Skeletal muscle tissue (tissue), 4 donors: ENCODE results near the gene FAM53B. TPM values are rescaled to one million over a fixed set of nuclear protein-coding genes. Genes with fewer than 3 reads are reported as not detected.
A peak's percentile ranks its signal among the peaks of the same experiment; 100 is the strongest.
"Not testable (repeated sequence)": the region's sequence is repeated elsewhere in the genome, so short reads cannot be mapped to it uniquely, and the experiment has no call there.

Source experiments
- H3K27ac ChIP-seq: one replicate; pipeline ENCODE4 v1.7.0; 2013; ENCODE audit warnings: mild to moderate bottlenecking, low read depth, low read length, inconsistent platforms
- H3K27me3 ChIP-seq, 3 donors: one replicate each; pipeline ENCODE4 v1.7.0; 2013; ENCODE audit warnings: low read length in 3 of 3; ENCODE audit not compliant: control insufficient read depth in 3 of 3, insufficient read depth in 3 of 3
- H3K36me3 ChIP-seq, 3 donors: one replicate each; pipeline ENCODE4 v1.7.0; 2013; ENCODE audit warnings: low read length in 3 of 3; ENCODE audit not compliant: control insufficient read depth in 3 of 3, insufficient read depth in 3 of 3
- H3K4me1 ChIP-seq, 3 donors: one replicate each; pipeline ENCODE4 v1.7.0; 2013; ENCODE audit warnings: low read length in 3 of 3, mild to moderate bottlenecking in 3 of 3; ENCODE audit not compliant: control insufficient read depth in 3 of 3, insufficient read depth in 3 of 3
- H3K4me3 ChIP-seq, 3 donors: one replicate each; pipeline ENCODE4 v1.7.0; 2013; ENCODE audit warnings: low read length in 3 of 3
- H3K9ac ChIP-seq, 3 donors: one replicate each; pipeline ENCODE4 v1.7.0; 2013; ENCODE audit warnings: low read length in 3 of 3, mild to moderate bottlenecking in 3 of 3, moderate library complexity in 2 of 3, low read depth in 1 of 3
- H3K9me3 ChIP-seq, 3 donors: one replicate each; pipeline ENCODE4 v1.7.0; 2013; ENCODE audit warnings: low read length in 3 of 3; ENCODE audit not compliant: control insufficient read depth in 3 of 3
- total RNA-seq: library from RNA; depleted of rRNA; stranded (reverse); fragments of >200 nt; gene quantifications from one replicate; pipeline ENCODE4 v1.2.3, GENCODE V29; 2014
- donor health status: Osteomylitis.

The FAM53B gene
- total RNA-seq, 1 donor from 2014 or later: 32.4 TPM

- H3K4me1 ChIP-seq: peaks cover 3 to 5% (median 4%) of the 10 kb centered on the region in 3 donors
- H3K9ac ChIP-seq: no peak overlapping the region
- H3K27me3 ChIP-seq: no peaks in the 10 kb centered on the region
- H3K9me3 ChIP-seq: no peaks in the 10 kb centered on the region
- H3K36me3 ChIP-seq: peaks cover 1 to 11% (median 3%) of the 10 kb centered on the region in 3 donors
- no peak overlapping the region for H3K27ac ChIP-seq
- H3K4me3 ChIP-seq: no peak overlapping the region
These were observed 11.4 kb upstream of the FAM53B start for GRCh38 chr10:124755581-124755980.

DNA sequence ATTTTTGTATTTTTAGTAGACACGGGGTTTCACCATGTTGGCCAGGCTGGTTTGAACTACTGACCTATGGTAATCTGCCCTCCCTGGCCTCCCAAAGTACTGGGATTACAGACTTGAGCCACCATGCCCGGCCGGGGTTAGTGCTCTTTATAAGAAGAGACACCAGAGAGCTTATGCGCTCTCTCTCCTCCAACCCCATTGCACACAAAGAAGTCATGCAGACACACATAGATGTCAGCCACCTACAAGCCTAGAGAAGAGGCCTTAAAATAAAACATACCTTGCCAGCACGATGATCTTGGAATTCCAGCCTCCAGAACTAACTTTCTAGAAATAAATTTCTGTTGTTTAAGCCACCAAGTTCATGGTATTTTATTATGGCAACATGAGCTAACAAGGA lies 10.0 kb upstream of the FAM53B start:
- H3K9ac ChIP-seq: no peak overlapping the region
- H3K27ac ChIP-seq: no peak overlapping the region
- H3K27me3 ChIP-seq: no peaks in the 10 kb centered on the region
- H3K4me3 ChIP-seq: no peak overlapping the region
- no peaks in the 10 kb centered on the region for H3K9me3 ChIP-seq
- H3K36me3 ChIP-seq: peaks cover 0 to 3% (median 0%) of the 10 kb centered on the region in 3 donors
- peaks cover 3 to 5% (median 4%) of the 10 kb centered on the region in 3 donors for H3K4me1 ChIP-seq

DNA sequence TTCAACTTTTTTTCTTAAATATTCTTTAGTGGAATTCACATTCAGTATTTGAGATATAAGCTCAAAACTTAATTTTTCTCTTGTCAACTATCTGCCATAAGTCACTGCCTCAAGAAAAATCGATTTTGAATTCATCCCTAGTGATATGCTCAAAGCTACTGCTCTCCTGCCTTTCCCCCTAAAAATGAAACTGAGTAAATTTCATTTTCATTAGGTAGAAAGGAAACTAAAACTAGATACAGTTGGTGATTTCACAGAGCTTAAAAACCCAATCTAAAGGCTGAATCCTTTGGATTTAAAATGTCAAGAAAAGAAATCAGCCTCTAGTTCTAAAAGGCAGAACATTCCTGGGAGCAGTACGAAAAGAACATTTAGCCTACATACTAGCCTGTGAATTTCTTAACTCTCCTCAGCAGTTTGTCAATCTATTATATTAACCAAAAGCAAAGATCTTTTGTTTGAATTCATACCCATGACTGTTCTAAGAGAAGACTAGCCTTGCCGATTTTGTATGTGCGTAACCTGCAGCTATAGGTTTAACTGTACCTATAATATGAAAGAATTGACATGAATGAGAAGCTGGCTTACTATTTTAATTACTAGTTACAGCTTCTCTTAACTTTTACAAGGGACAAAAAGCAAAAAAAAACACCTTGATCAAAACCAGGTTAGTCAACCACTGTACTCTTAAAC lies 4.9 kb upstream of the FAM53B start:
- Histone ChIP-seq H3K27ac (no peak overlapping the region), H3K36me3 (peaks cover 0 to 3% (median 3%) of the 10 kb centered on the region in 3 donors), H3K27me3 (no peaks in the 10 kb centered on the region), H3K4me3 (no peak overlapping the region), H3K9ac (no peak overlapping the region), H3K9me3 (no peaks in the 10 kb centered on the region), H3K4me1 (peaks cover 7 to 10% (median 8%) of the 10 kb centered on the region in 3 donors)

GRCh38 chr10:124748166-124748565 lies 4.0 kb upstream of the FAM53B start:
- Histone ChIP-seq H3K4me3 (no peak overlapping the region), H3K27me3 (no peaks in the 10 kb centered on the region), H3K36me3 (peaks cover 0 to 3% (median 3%) of the 10 kb centered on the region in 3 donors), H3K9me3 (no peaks in the 10 kb centered on the region), H3K4me1 (peaks cover 7 to 10% (median 8%) of the 10 kb centered on the region in 3 donors), H3K9ac (peak overlapping the region in 1 of 3 donors; percentile 22), H3K27ac (no peak overlapping the region)

GRCh38 chr10:124747745-124748144 lies 3.6 kb upstream of the FAM53B start:
- Histone ChIP-seq H3K9ac (peak overlapping the region in 1 of 3 donors; percentile 22), H3K4me1 (peaks cover 7 to 11% (median 8%) of the 10 kb centered on the region in 3 donors), H3K36me3 (peaks cover 0 to 3% (median 3%) of the 10 kb centered on the region in 3 donors), H3K27me3 (no peaks in the 10 kb centered on the region), H3K4me3 (no peak overlapping the region), H3K9me3 (no peaks in the 10 kb centered on the region), H3K27ac (no peak overlapping the region)

GRCh38 chr10:124746992-124747391 lies 2.8 kb upstream of the FAM53B start:
- Histone ChIP-seq H3K9ac (no peak overlapping the region), H3K9me3 (no peaks in the 10 kb centered on the region)

GRCh38 chr10:124746447-124746846 lies 2.3 kb upstream of the FAM53B start:
- H3K27me3 ChIP-seq, H3K36me3 ChIP-seq, H3K9me3 ChIP-seq, H3K9ac ChIP-seq, H3K4me3 ChIP-seq, H3K27ac ChIP-seq: not testable (repeated sequence)
- H3K4me1 ChIP-seq: peaks cover 19 to 24% (median 20%) of the 10 kb centered on the region in 3 donors

More at GRCh38 chr10:124746992-124747391, 2.8 kb upstream of the FAM53B start:
- Histone ChIP-seq H3K4me3 (no peak overlapping the region), H3K4me1 (peaks cover 14 to 19% (median 15%) of the 10 kb centered on the region in 3 donors), H3K36me3 (peaks cover 0 to 3% (median 3%) of the 10 kb centered on the region in 3 donors), H3K27me3 (no peaks in the 10 kb centered on the region), H3K27ac (no peak overlapping the region)

GRCh38 chr10:124745673-124746072 lies 1.5 kb upstream of the FAM53B start:
- Histone ChIP-seq H3K36me3 (peaks cover 0 to 3% (median 3%) of the 10 kb centered on the region in 3 donors), H3K4me3 (no peak overlapping the region), H3K27me3 (no peaks in the 10 kb centered on the region), H3K27ac (peak overlapping the region; percentile 28), H3K9ac (no peak overlapping the region), H3K9me3 (no peaks in the 10 kb centered on the region), H3K4me1 (peaks cover 26 to 31% (median 28%) of the 10 kb centered on the region in 3 donors)

DNA sequence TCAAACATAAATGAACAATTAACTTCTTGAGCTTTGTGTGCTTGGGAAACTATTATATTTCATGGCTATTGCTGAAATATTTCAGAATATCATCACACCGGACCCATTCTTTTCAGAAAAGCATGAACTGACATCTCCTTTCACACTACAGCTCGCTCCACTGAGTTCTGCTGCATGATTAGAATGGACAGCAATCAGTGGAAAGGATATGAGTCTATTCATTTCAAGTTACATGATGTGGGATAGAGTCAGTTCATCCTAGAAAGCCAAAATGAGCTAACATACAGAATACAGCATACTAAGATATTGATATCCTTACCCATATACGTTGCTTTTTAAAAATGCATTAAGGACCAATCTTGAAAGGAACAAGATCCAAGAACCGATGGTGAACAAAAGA lies 1.1 kb upstream of the FAM53B start:
- Histone ChIP-seq H3K4me3 (no peak overlapping the region), H3K9ac (peak overlapping the region in 2 of 3 donors; percentile 6 to 47), H3K4me1 (peaks cover 31 to 35% (median 32%) of the 10 kb centered on the region in 3 donors), H3K27me3 (no peaks in the 10 kb centered on the region), H3K27ac (peak overlapping the region; percentile 28), H3K9me3 (no peaks in the 10 kb centered on the region), H3K36me3 (peaks cover 0 to 3% (median 3%) of the 10 kb centered on the region in 3 donors)
